LNCAP (cell line): ENCODE measurements around the gene TMA16.

Experiments used
- CTCF ChIP-seq: fragments of 450-650 bp; IDR thresholded peaks from 2 replicates; pipeline ENCODE4 v1.5.1; 2017; ENCODE audit warnings: mild to moderate bottlenecking

The TMA16 gene

GRCh38 chr4:163525982-163526381 lies 31.5 kb downstream of the TMA16 start:
- TF ChIP-seq CTCF = no peak

GRCh38 chr4:163527172-163527571 lies 32.7 kb downstream of the TMA16 start:
- no peak for TF ChIP-seq CTCF

- no peak for TF ChIP-seq CTCF
Observed at GRCh38 chr4:163528653-163529052, 34.2 kb downstream of the TMA16 start.

- TF ChIP-seq CTCF = no peak
Observed at GRCh38 chr4:163534056-163534455, 39.6 kb downstream of the TMA16 start.

GRCh38 chr4:163535657-163536056 lies 41.2 kb downstream of the TMA16 start:
- no peak for TF ChIP-seq CTCF

GRCh38 chr4:163536091-163536490 lies 41.6 kb downstream of the TMA16 start:
- no peak for TF ChIP-seq CTCF

GRCh38 chr4:163537114-163537513 lies 42.6 kb downstream of the TMA16 start:
- no peak for TF ChIP-seq CTCF

- no peak for TF ChIP-seq CTCF
Observed at GRCh38 chr4:163540448-163540847, 46.0 kb downstream of the TMA16 start.
